Measurements from ENCODE around the gene ERGIC1.

Gene ERGIC1

DNA sequence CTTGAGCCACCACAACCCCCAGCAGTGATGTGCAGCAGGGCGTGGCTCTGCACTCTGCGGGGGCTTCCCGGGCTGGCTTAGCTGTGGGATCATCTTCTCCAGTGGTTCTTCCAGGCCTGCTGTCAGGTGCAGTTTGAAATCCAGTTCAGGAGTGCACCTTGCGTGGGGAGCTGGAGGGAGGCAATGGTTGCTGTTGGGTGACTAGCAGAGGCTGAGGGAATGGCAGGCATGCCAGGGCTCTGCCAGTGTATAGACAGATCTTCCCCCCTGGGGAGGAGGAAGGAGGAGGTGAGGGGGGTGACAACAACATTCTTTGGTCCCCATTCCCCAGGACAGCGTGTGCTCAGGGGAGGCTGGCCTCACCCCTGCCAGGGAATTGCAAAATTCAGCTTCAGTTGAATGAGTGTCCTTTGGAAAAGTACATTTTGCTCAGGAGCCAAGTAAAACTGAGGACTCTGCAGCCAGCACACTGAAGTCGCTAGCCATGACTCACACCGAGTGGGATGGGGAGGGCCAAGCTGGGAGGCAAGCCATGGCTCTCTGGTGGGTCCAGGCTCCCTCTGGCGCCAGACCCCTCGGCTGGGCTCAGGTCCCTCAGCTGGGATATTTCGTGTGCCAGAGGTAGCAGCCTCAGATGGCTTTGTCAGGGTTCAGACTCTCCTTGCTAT is 35.0 kb downstream of the ERGIC1 start:
- Histone ChIP-seq H3K4me3 (ENCODE audit: low read length) (no peak overlapping the region), H3K36me3 (replicated peaks; ENCODE audit: insufficient read depth, low read length) (no peaks in the 10 kb centered on the region; the same call in 1 of the 2 replicates), H3K4me2 (ENCODE audit: low read depth, low read length) (no peak overlapping the region)

DNA sequence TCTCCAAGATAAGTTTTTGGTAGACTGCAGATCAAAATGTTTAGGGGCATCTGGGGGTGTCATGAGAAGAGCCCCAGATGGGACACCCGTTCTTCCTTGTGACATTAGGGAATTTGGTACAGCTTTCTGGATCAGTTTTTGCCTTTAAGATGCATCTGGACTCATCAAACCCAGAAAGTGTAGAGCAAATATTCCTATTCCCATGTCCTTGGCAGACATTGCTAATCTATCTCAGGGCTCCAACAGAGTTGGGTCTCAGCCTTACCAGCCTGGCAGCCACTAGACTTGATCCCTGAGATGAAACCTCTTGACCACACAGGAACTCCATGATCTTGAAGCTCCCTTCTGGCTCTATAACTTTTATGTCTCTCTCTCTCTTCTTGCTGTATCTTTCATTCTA is 35.6 kb downstream of the ERGIC1 start:
- H3K27me3 ChIP-seq (replicated peaks; ENCODE audit: insufficient read depth, low read length): no peaks in the 10 kb centered on the region
- H3K9ac ChIP-seq (ENCODE audit: low read length): no peak overlapping the region
- no peaks in the 10 kb centered on the region for H3K9me3 ChIP-seq (replicated peaks; ENCODE audit: insufficient read depth, low read length)
- H3F3A ChIP-seq (ENCODE audit: insufficient read depth, low read length): no peaks in the 10 kb centered on the region
- H3K36me3 ChIP-seq (replicated peaks; ENCODE audit: insufficient read depth, low read length): no peaks in the 10 kb centered on the region; the same call in 1 of the 2 replicates
- H2AFZ ChIP-seq (ENCODE audit: low read length): no peak overlapping the region
- peaks cover 74% of the 10 kb centered on the region for H4K20me1 ChIP-seq (ENCODE audit: insufficient read depth, low read length)
- no peaks in the 10 kb centered on the region for H3K4me1 ChIP-seq (ENCODE audit: low read length)
- H3K4me2 ChIP-seq (ENCODE audit: low read depth, low read length): no peak overlapping the region
- H3K4me3 ChIP-seq (ENCODE audit: low read length): no peak overlapping the region
- no peak for TF ChIP-seq CTCF (IDR thresholded peaks at IDR 0.05; ENCODE audit: low read length)
- TF ChIP-seq EZH2phosphoT487 (IDR thresholded peaks at IDR 0.05; ENCODE audit: low read length): no peak
- TF ChIP-seq EZH2 (optimal IDR thresholded peaks at IDR 0.05; ENCODE audit: low read depth, low read length): no peak
- H3K27ac ChIP-seq (ENCODE audit: low read length): no peak overlapping the region
- H3K9me2 ChIP-seq (replicated peaks; ENCODE audit: insufficient read depth, low read length): no peaks in the 10 kb centered on the region
- no peak for DNase-seq
- peaks cover 100% of the 10 kb centered on the region for H3K79me2 ChIP-seq (ENCODE audit: low read length)

More for the DNA sequence above, 35.0 kb downstream of the ERGIC1 start:
- TF ChIP-seq CTCF (IDR thresholded peaks at IDR 0.05; ENCODE audit: low read length): no peak
- no peaks in the 10 kb centered on the region for H3K27me3 ChIP-seq (replicated peaks; ENCODE audit: insufficient read depth, low read length)
- H3K4me1 ChIP-seq (ENCODE audit: low read length): no peaks in the 10 kb centered on the region
- peaks cover 75% of the 10 kb centered on the region for H4K20me1 ChIP-seq (ENCODE audit: insufficient read depth, low read length)
- no peak overlapping the region for H3K27ac ChIP-seq (ENCODE audit: low read length)
- no peaks in the 10 kb centered on the region for H3K9me2 ChIP-seq (replicated peaks; ENCODE audit: insufficient read depth, low read length)
- no peak overlapping the region for H3K9ac ChIP-seq (ENCODE audit: low read length)
- no peak for DNase-seq
- H3K9me3 ChIP-seq (replicated peaks; ENCODE audit: insufficient read depth, low read length): no peaks in the 10 kb centered on the region
- no peak overlapping the region for H2AFZ ChIP-seq (ENCODE audit: low read length)
- H3F3A ChIP-seq (ENCODE audit: insufficient read depth, low read length): no peaks in the 10 kb centered on the region
- H3K79me2 ChIP-seq (ENCODE audit: low read length): peaks cover 100% of the 10 kb centered on the region

GRCh38 chr5:172870291-172870714 is 36.3 kb downstream of the ERGIC1 start:
- DNase-seq: no peak
- Histone ChIP-seq H3K4me1 (ENCODE audit: low read length) (no peaks in the 10 kb centered on the region), H4K20me1 (ENCODE audit: insufficient read depth, low read length) (peaks cover 79% of the 10 kb centered on the region), H3K27me3 (replicated peaks; ENCODE audit: insufficient read depth, low read length) (no peaks in the 10 kb centered on the region), H3K4me2 (ENCODE audit: low read depth, low read length) (no peak overlapping the region), H2AFZ (ENCODE audit: low read length) (no peak overlapping the region), H3F3A (ENCODE audit: insufficient read depth, low read length) (no peaks in the 10 kb centered on the region), H3K79me2 (ENCODE audit: low read length) (peaks cover 100% of the 10 kb centered on the region), H3K9me2 (replicated peaks; ENCODE audit: insufficient read depth, low read length) (no peaks in the 10 kb centered on the region), H3K27ac (ENCODE audit: low read length) (no peak overlapping the region), H3K36me3 (replicated peaks; ENCODE audit: insufficient read depth, low read length) (no peaks in the 10 kb centered on the region; the same call in 1 of the 2 replicates), H3K9ac (ENCODE audit: low read length) (no peak overlapping the region), H3K9me3 (replicated peaks; ENCODE audit: insufficient read depth, low read length) (no peaks in the 10 kb centered on the region), H3K4me3 (ENCODE audit: low read length) (no peak overlapping the region)
- no peak for TF ChIP-seq EZH2phosphoT487 (IDR thresholded peaks at IDR 0.05; ENCODE audit: low read length)
- TF ChIP-seq EZH2 (optimal IDR thresholded peaks at IDR 0.05; ENCODE audit: low read depth, low read length): no peak
- no peak for TF ChIP-seq CTCF (IDR thresholded peaks at IDR 0.05; ENCODE audit: low read length)
